ENCODE measurements around the gene GJA1.

DNA sequence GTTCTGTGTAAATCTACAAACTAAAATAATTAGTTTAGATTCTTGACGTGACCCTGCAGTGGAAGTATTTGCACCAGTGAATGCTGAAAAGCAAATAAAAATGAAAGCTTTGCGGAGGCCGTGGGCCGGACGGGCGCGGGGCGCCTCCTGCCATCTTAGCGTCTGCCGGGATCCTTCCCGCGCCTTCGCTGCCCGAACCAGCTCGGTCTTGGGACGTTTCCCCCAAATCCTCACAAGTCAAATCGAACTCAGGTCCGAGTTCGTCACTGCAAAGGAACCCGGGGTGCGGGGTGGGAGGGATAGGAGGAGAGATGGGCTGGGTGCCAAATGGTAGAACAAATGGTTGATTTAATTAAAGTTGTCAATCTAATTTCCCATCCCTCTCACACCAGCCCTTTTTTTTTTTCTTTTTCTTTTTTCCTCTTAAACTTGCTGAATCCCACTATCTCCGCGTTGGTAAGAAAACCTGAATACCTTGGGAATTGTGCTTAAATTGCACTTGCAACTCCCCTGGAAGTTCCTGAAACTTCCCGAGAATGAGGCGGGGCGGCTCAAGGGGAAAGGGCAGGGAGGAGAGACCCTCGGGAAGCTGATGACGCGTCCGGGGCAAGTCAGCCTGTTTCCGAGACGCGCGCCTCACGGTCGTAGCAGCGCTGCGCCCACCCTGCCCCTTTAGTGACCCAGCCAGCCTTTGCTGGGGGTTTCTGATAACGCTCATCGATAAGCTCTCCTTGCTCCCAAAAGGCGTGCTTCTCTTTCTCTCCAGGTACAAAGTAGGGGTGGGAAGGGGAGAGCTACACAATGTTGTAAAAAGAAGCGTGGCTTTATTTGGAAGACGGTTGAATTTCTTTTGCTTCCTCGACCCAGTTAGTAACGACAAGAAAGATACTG, 1.8 kb downstream of the GJA1 start:
- no peak for TF ChIP-seq CHD2 (IDR thresholded peaks at IDR 0.05; ENCODE audit: low read length, partially characterized antibody)
- TF ChIP-seq, protein P1, sequence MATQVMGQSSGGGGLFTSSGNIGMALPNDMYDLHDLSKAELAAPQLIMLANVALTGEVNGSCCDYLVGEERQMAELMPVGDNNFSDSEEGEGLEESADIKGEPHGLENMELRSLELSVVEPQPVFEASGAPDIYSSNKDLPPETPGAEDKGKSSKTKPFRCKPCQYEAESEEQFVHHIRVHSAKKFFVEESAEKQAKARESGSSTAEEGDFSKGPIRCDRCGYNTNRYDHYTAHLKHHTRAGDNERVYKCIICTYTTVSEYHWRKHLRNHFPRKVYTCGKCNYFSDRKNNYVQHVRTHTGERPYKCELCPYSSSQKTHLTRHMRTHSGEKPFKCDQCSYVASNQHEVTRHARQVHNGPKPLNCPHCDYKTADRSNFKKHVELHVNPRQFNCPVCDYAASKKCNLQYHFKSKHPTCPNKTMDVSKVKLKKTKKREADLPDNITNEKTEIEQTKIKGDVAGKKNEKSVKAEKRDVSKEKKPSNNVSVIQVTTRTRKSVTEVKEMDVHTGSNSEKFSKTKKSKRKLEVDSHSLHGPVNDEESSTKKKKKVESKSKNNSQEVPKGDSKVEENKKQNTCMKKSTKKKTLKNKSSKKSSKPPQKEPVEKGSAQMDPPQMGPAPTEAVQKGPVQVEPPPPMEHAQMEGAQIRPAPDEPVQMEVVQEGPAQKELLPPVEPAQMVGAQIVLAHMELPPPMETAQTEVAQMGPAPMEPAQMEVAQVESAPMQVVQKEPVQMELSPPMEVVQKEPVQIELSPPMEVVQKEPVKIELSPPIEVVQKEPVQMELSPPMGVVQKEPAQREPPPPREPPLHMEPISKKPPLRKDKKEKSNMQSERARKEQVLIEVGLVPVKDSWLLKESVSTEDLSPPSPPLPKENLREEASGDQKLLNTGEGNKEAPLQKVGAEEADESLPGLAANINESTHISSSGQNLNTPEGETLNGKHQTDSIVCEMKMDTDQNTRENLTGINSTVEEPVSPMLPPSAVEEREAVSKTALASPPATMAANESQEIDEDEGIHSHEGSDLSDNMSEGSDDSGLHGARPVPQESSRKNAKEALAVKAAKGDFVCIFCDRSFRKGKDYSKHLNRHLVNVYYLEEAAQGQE (IDR thresholded peaks at IDR 0.05; ENCODE audit: low read depth, low read length) = no peak
- TF ChIP-seq, protein P2, sequence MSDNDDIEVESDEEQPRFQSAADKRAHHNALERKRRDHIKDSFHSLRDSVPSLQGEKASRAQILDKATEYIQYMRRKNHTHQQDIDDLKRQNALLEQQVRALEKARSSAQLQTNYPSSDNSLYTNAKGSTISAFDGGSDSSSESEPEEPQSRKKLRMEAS (IDR thresholded peaks at IDR 0.05; ENCODE audit: low read depth) = 0 out of 2 replicates have a peak, but pooled peaks have one; percentile 21
- TF ChIP-seq TAF1 (IDR thresholded peaks at IDR 0.05; ENCODE audit: borderline replicate concordance, low read depth, low read length) = peak; percentile 65; the same call in 1 of the 2 replicates
- no peak for TF ChIP-seq SIN3A (IDR thresholded peaks at IDR 0.05; ENCODE audit: borderline replicate concordance, low read depth, low read length)
- 0 out of 4 replicates have a peak, but pooled peaks of 1 of the 2 experiments have one; percentile 5 for TF ChIP-seq EP300 (IDR thresholded peaks at IDR 0.05; ENCODE audit: borderline replicate concordance in 1 of 2, low read depth in 1 of 2, low read length in 1 of 2)
- TF ChIP-seq, protein P3, sequence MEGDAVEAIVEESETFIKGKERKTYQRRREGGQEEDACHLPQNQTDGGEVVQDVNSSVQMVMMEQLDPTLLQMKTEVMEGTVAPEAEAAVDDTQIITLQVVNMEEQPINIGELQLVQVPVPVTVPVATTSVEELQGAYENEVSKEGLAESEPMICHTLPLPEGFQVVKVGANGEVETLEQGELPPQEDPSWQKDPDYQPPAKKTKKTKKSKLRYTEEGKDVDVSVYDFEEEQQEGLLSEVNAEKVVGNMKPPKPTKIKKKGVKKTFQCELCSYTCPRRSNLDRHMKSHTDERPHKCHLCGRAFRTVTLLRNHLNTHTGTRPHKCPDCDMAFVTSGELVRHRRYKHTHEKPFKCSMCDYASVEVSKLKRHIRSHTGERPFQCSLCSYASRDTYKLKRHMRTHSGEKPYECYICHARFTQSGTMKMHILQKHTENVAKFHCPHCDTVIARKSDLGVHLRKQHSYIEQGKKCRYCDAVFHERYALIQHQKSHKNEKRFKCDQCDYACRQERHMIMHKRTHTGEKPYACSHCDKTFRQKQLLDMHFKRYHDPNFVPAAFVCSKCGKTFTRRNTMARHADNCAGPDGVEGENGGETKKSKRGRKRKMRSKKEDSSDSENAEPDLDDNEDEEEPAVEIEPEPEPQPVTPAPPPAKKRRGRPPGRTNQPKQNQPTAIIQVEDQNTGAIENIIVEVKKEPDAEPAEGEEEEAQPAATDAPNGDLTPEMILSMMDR (IDR thresholded peaks at IDR 0.05) = no peak
- TF ChIP-seq USF2 (IDR thresholded peaks at IDR 0.05; ENCODE audit: borderline replicate concordance, low read depth, low read length) = no peak
- TF ChIP-seq GATA2 (CRISPR knock-in tag; IDR thresholded peaks at IDR 0.05) = no peak
- TF ChIP-seq EZH2phosphoT487 (IDR thresholded peaks at IDR 0.05; ENCODE audit: borderline replicate concordance, low read depth) = no peak

Measured in SK-N-SH (cell line).